Nucleus accumbens (tissue), 56 donors: ENCODE results near the gene SDK1.

Experiments used
- DNase-seq, 56 donors: peaks; one replicate each; lab custom pipeline; 2025; lab: John Stamatoyannopoulos, UW

Gene SDK1

DNA sequence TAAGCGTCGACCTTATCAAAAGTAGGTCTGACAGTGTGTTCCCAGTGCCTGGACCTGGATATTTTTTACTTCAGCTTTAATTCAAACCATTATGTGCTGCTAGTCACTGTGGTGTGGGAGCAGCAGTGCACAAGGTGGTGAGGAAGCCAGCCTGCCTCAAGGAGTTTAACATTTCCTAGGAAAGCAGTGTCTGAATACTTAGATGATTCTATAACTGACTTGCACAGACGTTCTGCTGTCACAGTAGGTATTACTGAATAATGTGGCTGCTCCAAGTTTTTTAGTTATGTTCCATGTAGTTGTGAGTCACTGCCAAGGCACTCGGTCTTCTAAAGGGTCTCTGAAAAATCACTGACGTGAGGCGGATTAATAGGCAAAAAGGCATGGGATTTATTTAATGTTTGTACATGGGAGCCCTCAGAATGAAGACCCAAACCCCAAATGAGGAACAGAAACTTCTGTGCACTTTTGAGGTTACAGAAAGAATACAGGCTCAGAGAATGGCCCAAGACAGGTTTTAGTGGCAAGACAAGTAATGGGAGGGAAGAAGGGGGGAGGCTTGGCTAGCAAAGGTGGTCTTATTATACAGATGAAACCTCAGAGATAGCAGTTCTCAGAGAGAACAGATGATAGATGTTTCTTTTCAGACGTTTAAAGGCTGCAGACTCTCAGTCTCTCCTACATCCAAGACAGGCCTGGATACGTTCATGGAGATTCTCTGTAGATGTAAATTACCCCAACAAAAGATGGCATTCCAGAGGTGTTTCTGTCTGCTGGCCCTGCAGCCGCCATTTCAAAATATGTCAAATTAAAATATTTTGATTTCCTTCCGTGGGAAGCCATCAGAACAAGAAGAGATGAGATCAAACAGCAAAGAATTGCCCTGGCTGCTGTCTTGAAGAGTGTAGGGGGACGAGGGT, 209.3 kb downstream of the SDK1 start:
- no peak for DNase-seq

DNA sequence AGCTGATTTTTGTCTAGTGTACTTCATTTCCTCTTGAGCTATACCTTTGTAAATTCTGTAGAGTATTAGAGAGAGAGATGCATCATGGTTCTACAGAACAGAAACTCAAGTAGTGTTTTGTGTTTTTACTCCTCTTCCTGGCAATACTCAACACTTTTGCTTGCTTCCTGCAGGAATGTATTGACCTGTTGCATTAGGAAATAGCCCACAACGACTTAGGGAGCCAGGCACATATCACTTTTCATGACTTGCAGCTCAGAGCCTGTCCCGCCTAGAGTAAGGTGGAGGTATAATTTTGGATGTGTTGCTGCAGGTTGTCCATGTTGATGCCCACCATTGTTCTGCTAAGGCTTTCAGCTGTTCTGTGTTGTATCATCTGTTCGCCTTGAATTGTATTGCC, 216.3 kb downstream of the SDK1 start:
- no peak for DNase-seq

DNA sequence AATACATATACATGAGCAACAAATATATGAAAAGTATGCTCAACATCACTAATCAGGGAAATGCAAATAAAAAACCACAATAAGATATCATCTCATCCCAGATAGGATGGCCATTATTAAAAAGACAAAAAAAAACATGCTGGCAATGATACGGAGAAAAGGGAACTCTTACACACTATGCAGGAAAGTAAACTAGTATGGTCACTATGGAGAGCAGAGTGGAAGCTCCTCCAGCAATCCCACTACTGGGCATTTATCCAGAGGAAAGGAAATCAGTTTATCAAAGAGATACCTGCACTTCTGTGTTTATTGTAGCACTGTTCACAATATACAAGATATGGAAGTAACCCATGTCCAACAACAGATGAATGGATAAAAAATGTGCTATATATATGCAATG, 217.5 kb downstream of the SDK1 start:
- no peak for DNase-seq

DNA sequence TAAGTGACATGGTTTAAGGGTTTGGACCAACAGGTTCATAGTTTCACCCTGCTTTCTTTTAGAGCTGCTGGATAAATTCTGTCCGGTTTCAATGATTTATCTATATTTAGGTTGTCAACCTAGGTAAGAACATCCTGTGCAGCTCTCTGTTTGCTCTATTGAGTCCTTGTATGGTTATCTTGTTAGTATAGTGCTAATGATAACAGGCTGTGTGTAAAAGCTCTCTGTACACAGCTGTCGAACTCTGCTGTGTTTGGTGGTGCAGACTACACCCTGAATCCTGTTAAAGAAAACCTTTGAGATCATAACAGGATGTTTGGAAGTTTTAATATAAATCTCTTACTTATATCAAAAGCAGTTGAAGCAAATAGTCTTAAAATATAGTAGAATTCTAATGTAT, 219.2 kb downstream of the SDK1 start:
- no peak for DNase-seq

DNA sequence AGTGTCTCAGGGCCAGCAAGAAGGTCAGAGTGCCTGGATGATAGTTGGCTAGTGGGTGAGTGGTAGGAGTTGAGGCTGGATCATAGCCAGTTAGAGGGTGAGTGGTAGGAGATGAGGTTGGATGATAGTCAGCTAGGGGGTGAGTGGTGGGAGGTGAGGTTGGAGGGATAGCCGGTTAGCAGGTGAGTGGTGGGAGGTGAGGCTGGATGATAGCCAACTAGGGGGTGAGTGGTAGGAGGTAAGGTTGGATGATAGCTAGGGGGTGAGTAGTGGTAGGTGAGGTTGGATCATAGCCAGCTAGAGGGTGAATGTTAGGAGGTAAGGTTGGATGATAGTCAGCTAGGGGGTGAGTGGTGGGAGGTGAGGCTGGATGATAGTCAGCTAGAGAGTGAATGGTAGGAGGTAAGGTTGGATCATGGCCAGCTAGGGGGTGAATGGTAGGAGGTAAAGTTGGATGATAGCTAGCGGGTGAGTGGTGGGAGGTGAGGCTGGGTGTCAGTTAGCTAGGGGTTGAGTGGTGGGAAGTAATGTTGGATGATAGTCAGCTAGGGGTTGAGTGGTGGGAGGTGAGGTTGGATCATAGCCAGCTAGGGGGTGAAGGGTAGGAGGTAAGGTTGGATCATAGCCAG, 226.6 kb downstream of the SDK1 start:
- DNase-seq: no peak

DNA sequence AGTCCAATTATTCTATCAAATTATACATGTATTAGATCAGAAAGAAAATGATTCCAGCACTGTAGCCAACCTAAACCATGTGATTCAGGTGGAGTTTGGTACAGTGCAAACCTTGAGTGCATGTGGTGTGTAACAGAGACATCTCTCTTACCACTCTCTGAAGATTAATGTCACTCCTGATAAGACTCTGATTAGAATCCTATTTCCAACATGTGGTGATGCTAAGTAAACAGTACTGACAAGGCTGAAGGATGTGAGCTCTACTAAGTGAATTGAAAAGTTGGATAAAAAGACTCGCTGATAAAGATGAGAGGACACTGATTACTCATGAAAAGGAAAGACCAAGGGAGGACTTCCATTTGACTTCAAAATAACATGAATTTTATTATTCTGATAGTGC, 232.0 kb downstream of the SDK1 start:
- no peak for DNase-seq

DNA sequence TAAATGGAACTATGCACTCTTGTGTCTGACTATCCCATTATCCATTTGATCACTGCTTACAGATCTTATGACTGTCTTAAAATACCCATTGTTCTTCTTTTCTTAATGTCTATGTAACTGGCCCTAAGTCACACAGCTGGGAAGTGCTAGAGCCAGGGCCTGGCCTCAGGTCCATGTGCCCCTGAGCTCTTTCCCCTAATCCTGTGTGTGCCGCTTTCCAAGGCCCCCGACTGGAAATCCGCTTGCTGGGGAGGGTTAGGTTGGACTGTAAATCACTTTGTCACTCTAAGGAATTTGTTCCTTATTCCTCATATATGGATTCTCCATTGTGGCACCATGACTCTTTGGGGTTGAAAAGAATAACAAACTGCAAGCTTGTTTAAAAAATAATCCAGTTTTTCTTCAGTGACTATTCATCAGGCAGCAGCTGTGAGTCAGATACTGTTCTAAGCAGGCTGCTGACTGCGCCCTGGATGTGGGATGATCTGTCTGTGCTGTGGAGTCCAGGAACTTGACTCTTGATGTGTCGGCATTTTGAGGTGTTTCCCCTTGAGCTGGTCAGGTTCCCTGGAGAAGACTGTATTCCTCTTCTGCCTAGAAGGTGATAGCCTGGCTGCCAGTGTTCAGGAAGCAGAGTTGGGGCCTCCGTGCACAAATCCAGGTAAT, 236.3 kb downstream of the SDK1 start:
- DNase-seq: no peak

DNA sequence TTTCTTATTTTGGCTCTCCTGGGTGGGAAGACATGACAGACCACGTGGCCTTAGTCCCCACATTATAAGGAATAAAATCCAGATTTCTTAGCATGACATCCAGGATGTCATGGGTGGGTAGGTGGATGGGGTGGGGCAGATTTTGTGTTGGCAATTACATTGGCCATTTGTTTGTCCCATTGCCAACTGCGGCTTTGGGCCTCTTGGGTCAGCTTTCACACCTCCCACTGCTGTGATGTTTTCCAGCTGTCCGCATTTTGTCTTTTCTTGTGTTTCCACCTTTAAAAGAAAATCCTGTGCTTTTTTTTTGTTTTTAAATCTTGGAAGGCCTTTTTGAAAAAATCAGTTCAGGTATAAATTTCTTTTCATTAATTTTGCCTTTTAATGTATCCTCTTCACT, 237.0 kb downstream of the SDK1 start:
- DNase-seq: no peak

DNA sequence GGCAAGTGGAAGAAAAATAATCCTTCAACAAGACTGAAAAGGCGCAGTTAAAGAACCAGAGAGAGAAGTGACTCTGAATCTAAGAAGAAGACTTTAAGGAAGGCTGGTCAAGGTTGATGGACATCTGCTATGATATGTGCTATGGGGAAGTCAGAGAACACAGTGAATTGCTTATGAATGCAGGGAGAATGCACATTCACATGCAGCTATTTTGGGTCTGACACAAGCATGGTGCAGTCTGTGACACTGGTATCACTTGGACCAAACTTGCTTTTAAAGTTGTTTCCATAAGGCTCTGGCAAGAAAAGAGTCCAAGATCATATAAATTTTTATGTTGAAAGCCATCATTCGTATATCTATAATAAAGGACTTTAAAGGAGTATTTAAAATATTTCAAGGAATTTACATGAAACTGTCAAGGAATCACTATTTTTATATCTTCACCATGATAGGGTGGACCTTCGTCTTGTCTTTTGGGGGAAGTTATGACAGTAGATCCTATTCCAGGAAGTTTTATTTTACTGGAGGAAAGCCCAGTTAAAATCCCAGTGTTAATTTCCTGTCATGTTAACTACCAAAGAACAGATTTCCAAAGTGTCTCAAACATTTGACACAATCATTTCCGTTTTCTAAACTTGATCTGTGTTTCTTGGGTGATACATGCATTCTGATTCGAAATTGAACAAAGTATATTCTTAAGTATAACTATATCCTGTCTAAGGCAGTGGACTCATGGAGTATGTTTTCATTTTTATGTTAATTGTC, 239.6 kb downstream of the SDK1 start:
- DNase-seq: no peak

DNA sequence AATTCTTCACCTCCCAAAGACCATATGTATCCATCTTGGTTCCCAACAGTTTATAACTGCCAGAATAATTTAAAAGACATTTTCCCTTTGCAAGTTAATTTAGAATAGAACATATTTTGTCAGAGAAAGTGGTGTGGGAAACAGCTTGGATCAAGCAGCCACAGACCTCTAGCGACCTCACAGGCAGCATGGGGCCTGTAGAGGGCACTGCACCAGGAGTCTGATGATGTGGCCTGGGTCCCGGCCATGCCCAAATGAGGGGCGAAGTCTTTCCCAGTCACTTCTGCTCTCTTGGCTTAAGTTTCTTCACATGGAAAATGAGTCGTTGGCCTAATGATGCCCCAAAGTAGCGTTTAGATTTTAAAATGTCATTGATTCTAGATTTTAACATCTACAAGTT, 243.2 kb downstream of the SDK1 start:
- no peak for DNase-seq

DNA sequence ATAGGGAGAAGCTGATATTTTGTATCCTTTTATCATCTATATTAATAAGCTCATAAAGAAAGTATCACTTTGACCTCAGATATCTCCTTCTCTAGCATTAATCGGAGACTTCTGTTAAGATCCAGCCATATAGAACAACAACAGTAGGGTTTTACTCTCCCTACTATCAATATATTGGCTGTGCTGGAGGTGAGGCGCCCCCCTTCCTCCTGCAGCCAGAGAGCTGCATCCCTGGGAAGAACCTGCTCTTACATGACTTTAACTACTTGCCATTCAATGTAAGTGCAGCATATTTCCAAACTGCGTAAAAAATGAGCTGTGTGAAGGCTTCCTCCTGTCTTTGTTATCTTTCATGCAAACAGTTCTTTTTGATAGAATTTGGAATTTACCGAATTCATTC, 247.8 kb downstream of the SDK1 start:
- DNase-seq: no peak

DNA sequence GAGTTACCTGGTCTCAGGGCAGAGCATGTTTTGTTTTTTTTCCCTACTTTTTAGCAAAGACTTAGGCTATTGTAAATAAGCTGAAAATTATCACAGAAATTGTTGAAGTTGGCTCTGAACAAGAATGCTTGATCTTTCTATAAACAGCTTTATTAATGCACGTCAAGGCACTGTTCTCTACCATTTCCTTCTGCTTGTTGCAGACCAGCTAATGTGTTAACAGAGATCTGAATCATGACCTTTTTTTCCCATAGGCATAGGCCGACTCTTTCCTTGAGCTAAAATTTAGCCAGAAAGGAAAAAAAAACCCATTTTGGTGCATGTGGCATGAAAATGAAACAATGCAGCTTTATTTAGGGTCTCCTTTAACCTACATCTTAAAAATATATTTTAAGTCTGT, 248.5 kb downstream of the SDK1 start:
- DNase-seq: no peak

DNA sequence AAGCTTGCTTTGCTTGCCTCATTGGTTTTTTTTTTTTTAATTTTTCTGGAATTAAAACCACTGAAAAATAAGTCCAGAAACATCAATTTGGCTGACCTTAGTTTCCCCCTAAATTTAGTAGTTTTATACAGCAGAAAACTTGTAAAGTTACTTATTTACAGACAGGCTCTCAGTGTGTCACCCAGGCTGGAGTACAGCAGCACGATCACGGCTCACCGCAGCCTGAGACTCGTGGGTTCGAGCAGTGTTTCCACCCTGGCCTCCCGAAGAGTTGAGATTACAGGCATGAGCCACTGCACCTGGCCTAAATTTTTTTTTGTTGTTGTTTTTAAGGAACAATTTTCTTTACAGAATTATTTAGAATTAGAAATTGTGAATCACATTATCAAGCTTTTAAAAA, 250.5 kb downstream of the SDK1 start:
- DNase-seq: no peak

DNA sequence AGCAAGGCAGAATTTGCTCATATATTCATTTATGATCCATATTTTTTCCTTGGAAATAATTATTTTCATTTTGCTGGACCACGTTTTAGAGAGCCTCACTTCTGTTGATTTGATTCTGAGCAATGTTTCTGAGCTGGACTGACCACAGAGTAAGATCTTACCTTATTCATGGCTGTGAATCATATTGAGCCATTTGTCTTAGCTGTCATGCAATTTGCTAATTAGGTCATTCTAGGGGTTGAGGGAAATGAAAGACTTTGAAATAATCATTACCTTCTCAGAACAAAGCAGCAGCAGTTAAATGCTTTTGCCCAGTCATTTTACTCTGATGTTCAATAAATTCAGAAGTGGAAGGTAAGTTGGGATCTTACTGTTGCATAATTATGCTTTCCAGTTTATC, 251.4 kb downstream of the SDK1 start:
- no peak for DNase-seq

DNA sequence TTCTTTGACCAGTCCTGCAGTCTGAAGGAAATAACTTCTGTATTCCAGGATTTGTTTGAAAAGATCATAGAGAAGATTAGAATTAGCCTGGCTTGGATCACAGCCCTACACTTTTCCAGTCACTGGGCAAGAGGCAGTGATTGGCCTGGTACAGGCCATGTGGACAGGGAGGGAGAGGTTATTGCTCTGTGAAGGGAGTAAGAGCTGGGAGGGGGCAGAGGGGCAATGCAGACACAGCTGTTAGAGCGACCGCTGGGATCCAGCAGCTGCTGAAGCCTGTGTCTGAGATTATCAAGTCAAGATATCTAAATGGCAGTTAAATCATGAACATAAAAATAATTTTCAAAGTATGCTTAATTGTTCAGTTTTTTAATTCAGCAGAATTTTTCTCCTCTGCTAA, 257.3 kb downstream of the SDK1 start:
- no peak for DNase-seq

DNA sequence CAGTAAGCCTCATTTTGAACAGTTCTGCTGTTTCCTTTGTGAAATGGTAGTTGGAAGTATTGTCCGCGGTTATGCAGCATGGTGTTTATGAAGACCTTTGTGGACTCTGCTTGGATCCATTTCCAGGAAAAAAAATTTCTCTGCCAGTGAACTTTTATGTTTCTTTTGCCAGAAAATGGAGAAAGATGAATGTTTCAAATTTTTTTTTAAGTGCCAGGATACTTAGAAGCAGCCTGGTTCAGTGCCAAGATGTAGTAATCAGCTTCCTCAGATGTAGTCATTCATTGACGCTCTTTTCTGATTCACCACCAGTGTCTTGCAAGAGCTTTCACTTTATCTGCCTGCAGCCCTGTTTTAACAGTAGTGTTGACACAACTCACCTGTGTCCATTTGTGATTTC, 258.2 kb downstream of the SDK1 start:
- no peak for DNase-seq

DNA sequence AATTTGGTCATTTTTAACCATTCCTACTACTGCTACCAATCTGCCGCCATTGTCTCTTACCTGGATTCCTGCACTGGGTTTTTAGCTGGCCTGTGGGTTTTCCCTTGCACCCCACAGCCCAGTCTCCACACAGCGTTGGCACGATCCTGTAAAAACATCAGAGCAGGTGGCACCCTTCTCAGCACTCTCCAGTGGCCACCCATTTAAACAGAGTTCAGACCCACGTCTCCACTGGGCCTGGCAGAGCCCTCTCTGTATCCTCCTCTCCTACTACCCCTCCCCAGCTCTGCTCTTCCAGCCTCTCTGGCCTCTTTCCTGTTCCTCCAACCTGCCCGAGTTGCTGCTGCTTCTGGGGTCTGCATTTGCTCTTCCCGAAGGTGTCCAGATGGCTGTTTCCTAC, 259.4 kb downstream of the SDK1 start:
- DNase-seq: no peak

DNA sequence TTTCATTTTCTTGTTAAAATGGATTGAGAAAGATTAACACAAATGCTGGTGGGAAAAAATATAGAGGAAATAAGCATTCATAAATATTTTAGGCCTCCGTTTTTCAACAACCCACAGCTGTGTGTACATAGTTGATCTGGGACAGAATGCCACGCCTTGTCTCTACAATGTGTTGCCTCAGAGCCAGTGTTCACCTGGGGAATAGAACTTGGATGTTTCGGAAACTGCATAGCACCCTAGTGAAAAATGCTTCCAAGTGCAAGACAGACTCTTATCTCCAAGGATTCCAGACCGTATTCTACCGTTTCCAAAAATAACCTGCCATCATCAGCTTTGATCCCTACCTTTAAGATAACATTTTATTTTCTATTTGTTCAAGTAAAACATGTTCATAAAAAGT, 260.9 kb downstream of the SDK1 start:
- no peak for DNase-seq

DNA sequence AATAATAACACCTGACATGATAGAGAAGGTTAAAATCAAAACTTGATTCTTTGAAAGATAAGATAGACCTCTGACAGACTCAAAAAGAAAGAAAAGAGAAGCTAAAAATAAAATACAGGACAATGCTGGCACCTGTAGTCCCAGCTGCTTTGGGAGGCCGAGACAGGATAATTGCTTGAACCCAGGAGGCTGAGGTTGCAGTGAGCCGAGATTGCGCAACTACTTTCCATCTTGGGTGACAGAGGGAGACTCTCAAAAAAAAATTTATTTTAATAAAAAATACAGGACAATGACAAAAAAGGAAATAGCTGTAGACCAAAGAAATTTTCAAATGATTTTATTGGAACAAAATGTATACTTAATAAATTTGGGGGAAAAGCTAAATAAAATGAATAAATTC, 263.2 kb downstream of the SDK1 start:
- no peak for DNase-seq

DNA sequence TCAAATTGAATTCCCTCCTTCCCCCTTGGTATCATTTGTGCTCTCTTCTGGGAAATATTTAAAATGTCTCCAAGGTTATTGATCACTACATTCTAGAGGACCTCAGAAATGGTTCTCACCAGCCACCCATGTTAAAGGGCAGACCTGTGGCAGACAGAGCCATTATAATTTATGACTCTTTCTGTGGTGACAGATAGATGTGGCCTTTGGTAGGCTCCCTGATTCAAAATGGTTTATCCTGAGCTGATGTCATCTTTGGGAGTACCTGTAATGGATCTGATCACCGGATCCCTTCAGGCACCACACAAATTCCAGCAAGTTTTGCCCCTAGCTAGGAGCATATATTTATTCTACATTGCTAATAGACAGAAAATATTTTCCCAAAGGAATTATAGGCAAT, 267.5 kb downstream of the SDK1 start:
- DNase-seq: no peak

DNA sequence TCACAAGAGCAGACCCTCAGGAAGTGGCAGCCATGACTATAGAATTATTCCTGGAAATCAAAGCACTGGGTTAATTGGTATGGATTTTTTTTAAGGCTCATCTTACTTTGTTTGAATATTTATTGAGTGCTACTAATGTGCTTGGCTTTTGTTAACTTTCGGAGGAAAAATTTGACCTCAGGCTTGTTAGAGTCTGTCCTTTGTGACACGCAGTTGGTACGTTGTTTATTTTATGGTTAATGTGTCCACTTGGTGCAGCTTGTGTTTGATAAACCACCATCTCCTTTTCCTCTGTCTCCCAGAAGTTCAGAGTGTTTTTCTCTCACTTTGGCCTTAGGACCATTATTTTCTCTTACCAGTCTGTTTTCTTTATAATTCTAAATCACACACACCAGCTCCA, 268.6 kb downstream of the SDK1 start:
- DNase-seq: no peak
